HUDEP-2 (cell line): ENCODE results near the gene C12orf42.

Experiments used
- DNase-seq, 76 experiments: peaks; one replicate each; lab custom pipeline; 2025; ENCODE audit not compliant: unreplicated experiment in 76 of 76; lab: John Stamatoyannopoulos, UW

Gene C12orf42

DNA sequence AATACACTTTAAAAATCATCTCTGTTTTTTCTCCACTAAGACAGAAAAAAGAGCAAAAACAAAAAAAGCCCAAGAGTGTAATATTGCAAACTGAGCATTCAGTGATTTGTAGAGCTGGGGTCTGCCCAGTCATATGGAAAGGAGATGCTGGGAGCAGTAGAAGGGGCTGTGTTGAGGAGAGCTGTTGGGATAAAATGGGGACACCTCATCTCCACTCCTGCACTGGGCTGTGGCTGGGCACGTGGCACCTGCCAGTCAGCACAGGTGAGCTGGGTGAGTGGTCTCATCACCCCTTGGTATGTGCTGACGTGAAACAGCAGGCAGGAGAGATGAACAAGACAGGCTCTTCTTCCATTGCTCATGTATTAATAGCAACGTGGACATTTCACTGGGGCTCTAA, 217.4 kb downstream of the C12orf42 start:
- no peak for DNase-seq

DNA sequence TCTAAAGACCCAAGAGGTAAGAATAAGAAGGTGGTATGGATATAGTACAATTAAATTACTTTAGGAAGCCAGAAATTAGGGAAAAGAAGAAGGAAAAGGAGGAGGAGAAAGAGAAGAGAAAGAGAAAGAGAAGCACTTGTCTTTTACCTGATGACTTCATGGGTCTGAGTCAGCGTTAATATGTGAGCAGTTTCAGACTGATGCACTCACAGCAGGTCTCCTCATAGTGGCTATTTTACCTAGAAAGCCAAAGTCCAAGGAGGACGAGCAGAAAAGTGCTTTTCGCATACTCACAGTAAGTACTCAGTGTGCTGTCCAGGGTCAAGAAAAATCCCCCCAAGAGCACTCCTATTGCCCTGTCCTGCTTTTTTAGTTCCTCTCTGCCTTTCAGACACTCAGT, 222.1 kb downstream of the C12orf42 start:
- DNase-seq: no peak

DNA sequence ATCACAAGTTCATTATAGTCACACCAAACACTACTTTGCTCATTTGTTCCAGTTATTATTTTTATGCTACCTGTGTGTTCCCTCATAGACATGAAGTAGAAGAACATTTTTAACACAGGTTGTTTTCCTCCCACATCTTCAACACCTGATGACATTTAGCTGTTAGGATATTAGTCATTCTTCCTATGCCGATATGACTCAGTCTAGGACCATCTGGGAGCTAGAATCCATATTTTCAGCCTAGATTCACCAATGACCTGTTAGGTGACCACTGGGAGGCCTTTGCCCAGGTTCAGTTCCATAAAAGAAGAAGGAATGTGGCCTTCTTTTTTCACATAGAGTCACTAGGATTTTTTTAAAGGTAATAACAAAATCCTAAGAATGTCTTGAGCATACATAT, 222.8 kb downstream of the C12orf42 start:
- DNase-seq: no peak

DNA sequence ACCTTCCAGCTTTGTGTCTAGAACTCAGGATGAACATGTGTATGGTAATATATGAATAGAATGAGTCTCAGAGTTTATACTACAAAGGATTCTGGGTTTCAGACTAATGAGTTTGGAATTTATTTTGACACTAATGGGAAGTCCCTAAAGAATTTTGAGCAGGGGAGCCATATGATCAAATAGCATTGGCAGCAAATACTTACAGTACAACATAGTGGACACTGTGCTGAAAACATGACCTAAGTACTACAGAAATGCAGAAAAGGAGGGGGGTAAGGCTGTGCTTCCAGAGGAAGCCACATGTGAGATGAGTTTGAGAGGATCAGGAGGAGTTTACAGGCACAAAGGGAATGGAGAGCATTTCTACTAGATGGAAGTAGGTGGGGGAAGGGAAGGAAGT, 225.8 kb downstream of the C12orf42 start:
- no peak for DNase-seq

- DNase-seq: no peak
These were observed 226.8 kb downstream of the C12orf42 start for GRCh38 chr12:103268831-103269514.

DNA sequence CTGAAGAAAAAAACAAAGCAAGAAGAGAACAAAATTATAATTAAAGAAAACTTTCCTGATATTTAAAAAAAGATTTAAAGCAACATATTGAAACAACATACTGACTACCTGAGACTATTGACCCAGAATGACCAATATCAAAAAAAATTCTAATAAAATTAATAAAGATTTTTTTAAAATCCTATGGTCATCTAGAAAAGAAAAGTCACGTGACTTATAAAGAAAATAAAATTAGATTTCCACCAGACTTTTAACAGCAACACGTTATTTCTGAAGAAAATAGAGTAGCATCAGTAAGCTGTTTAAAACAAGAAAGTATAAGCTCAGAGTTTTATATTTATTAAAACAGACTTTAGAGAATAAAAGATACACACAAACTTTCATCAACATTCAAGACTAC, 238.0 kb downstream of the C12orf42 start:
- no peak for DNase-seq
